Limb (tissue), 2 donors: ENCODE results near the gene KRTAP10-1.
A peak's percentile ranks its signal among the peaks of the same experiment; 100 is the strongest.

Experiments used
- DNase-seq, 2 donors: peaks; one replicate each; pipeline ENCODE4 v3.0.0-alpha.2; 2016; ENCODE audit errors: extremely low spot score in 2 of 2

Gene KRTAP10-1

DNA sequence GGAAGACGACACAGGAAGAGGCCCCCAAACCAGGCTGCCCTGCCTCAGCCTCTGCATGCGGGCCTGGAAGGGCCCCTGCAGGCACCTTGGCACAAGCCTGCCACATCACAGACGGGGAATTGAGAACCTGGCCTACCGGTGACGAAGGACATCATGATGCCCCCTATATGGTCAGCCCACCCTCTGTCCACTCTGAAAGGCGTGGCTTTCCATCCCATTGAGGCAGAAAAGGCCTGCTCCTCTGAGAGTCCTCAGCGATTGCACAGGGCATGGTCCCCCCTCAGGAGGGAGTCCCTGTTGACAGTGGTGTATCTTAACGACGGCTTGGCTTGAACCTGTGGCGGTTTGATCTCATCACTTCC is 11.4 kb downstream of the KRTAP10-1 start:
- DNase-seq = no peak

DNA sequence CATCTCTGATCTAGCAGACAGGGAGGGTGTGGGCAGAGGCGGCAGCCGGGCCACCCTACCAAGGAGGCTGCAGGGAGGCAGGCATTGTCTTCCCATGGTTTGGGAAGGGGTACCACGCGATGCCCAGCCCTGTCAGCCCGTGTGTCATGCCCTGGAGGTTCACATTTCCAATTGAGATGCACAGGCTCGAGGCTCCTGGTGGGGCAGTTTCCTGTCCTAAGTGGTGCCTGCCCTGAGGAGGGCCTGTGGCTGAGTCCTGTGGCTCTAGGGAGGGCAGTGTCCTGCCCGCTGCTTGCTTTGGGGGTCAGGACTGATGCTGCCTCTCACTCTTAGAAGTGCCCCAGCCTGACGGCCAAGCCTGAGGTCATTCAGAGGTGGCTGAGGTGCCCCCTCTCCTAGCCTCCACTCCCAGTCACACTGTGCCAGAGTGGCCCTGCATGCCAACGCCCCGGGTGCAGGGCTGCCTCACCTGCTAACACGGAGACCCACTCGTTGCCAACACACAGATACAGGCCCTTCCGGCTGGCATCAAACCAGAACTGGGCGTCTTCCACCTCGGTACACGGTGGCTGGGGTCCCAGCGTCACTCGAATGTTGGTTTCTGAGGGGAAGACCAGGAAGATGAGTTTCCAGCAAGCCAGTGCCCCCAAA is 11.9 kb downstream of the KRTAP10-1 start:
- DNase-seq = peak in 1 of 2 donors; percentile 20

DNA sequence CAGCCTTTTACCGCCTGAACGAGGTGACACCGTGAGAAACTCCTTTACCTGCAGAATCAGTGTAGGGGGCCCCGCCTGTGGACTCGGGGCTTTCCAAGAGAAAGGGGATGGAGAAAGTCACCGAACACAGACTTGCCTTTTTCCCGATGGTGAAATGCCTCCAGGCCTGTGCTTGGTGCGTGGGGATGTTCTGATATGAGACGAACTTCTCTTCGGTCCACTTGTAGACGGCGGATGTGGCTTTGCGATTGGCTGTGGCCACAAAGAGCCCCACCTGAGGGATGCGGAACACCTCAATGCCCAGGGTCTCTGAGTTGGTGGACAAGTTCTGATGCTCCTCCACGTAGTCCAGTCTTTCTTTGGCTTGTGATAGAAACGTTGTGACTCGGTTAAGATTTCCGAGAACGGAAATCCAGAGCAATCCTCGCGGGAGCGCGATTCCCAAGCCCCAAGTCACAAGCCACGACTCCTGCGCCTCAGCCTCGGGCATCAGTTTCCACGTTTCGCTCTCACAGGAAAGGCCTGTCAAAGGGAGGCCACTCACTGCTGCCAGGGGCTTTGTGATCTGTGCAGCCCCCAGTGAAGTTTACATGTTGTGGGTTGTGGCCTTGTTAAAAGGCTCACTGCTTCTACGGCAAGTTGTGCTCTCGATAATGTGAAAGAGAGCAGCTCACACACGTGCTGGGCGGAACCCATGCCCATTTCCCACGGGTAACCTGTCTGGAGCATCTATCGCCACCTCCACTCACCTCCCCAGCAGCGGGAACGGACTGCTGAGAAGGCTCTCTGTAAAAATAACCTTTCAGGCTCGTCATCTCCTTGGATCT is 12.6 kb downstream of the KRTAP10-1 start:
- DNase-seq = peak in 1 of 2 donors; percentile 9

DNA sequence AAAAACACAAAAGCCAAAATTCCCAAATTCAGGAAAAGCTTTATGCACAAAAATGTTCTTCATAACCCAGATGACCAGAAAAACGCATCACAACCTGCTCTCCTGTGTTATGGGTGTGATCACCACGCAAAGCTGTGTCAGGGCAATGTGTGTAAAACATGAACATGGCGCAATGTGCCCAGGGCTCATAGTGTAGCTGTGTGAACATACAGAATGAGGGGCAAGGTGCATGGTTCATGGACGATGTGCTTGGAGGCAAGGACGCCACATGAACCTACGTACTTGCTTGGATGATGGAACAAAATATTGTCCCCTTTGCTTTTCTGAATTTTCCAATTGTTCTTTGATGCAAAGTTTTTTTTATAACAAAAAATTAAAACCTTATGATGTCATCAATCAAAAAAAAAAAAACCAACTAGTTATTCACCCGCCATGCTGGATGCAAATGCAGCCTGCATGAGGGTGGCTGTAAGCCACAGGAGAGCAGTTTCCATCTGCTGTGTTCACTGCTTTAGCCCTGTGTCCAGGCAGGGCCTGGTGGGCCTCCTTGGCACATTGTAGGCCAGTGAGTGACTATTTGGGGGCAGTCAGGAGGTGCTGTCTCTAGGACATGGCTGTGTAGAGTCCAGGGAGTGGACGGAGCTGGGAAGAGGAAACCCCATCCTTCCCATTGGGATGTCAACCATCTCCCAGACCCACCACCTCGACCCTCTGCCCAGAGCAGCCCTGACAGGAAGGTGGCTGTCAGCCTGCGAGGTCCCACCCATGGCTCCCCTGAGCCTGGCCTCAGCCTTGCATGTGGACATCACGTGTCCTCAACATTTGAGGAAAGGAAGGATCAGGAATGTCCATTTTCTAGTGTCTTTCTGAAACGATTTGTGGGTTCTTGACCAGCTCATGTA is 13.6 kb downstream of the KRTAP10-1 start:
- peak in 1 of 2 donors; percentile 4 for DNase-seq

DNA sequence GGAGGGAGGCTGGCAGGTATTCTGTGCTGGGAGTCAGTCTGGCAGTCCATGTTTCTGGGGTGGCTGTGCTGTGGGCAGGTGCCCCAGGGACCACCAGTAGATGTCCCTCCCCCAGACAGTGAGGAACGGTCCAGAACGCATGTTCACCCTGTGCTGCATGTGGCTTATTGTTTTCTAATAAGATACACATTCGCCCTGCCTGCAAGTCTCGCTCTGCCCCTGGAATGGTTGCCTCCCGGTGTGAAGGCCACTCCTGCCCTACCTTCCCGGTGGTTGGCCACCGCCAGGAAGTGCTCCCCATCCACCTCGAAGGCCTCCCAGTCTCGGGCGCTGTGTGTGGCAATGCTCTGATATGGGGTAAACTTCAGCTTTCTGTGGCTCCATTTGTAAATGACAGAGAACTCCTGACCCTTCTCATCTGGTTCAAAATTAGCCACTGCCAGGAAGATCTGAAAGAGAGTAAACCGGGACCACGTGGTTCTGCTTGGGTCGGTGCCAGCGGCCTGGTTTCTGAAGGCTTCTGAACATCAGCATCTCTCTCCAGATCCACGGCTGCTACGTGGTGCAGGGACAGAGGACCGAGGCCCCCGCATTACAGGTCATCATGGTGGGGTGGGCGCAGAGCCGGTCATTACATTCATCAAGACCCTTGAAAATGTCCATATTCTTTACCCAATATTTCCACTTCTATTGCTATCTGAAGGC is 14.5 kb downstream of the KRTAP10-1 start:
- DNase-seq = peak in 1 of 2 donors; percentile 6

DNA sequence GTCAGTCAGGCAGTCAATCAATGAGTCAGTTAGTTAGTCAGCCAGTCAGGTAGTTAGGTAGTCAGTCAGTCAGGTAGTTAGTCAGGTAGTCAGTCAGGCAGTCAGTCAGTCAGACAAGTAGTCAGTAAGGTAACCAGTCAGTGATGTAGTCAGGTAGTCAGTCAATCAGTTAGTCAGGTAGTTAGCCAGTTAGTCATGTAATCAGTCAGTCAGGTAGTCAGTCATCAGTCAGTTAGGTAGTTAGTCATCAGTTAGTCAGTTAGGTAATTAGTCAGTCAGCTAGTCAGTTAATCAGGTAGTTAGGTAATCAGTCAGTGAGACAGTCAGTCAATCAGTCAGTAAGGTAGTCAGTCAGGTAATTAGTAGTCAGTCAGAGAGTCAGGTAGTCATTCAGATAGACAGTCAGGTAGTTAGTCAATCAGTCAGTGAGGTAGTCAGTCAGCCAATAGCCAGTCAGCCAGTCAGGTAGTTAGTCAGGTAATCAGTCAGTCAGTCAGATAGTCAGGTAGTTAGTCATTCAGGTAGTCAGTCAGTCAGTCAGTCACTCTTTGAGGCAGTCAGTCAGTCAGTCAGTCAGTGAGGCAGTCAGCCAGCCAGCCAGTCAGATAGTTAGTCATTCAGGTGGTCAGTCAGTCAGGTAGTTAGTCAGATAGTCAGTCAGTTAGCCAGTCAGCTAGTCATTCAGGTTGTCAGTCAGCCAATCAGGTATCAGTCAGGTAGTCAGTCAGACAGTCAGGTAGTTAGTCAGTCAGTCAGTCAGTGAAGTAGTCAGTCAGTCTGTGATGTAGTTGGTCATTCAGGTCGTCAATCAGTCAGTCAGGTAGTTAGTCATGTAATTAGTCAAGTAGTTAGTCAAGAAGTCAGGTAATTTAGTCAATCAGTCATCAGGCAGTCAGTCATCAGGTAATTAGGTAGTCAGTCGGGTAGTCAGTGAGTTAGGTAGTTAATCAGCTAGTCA is 15.3 kb downstream of the KRTAP10-1 start:
- DNase-seq = no peak

DNA sequence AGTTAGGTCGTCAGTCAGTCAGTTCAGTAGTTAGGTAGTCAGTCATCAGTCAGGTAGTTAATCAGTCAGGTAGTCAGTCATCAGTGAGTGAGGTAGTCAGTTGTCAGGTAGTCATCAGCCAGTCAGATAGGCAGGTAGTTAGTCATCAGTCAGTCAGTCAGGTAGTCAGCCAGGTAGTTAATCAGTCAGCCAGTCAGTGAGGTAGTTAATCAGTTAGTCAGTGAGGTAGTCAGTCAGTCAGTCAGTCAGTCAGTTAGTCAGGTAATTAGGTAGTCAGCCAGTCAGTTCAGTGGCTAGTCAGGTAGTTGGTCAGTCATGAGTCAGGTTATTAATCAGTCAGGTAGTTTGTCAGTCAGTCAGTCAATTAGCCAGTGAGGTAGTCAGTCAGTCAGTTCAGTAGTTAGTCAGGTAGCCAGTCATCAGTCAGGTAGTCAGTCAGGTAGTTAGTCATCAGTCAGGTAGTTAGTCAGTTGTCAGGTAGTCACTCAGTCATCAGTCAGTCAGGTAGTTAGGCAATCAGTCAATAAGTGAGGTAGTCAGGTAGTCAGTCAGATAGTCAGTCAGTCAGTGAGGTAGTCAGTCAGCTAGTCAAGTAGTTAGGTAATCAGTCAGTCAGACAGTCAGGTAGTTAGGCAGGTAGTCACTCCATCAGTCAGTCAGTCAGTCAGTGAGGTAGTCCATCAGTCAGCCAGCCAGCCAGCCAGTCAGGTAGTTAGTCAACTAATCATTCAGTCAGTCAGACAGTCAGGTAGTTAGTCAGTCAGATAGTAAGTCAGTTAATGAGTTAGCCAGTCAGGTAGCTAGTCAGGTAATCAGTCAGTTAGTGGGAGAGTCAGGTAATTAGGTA is 16.2 kb downstream of the KRTAP10-1 start:
- peak in 1 of 2 donors; percentile 5 for DNase-seq

DNA sequence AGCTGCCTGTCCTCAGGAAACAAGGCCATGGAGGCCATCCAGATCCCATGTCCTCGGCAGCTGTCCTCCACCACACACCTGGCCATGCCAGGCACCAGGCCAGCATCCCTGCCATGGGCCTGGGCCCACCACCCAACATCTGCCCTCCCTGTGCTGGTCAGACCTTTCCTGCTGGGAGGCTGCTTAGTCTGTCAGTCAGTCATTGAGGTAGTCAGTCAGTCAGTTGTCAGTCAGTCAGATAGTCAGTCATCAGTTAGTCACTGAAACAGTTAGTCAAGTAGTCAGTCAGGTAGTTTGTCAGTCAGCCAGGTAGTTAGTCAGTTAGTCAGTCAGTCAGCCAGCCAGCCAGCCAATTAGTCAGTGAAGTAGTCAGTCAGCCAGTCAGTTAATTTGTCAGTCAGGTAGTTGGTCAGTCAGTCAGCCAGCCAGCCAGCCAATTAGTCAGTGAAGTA is 17.2 kb downstream of the KRTAP10-1 start:
- no peak for DNase-seq

DNA sequence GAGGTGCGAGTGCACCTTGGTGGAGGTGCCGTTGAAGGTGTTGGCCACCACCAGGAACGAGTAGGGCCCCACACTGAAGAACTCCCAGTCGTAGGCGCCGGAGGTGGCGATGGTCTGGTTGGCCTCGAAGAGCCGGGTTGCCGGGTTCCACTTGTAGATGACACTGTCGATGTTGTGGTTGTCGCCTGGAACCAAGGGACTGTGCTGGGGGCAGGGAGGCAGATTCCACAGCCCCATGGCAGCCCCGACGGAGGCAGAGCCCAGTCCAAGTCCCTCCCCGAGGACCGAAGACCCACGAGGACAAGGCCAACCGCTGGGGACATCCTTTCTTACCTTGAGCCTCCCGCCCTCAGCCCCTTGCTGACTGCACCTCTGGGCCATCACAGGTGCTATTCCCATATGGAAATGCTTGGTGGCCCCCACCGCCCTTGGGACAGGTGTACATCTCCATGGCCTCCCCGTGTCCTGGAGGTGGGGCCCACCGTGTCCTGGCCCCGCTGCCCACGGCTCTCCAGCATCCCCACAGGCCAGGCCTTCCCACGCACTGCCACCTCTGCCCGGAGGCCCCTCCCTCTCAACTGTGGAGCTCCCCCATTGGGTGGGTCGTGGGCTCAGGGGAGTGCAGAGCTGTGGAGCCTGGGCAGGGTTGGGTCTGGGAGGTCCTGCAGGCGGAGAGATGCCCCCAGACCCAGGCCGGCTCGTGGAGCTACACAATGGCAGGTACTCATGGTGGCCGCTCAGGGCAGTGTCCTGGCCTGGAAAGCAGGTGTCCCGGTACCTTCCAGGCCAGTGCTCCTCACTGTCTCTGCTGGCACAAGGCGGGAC is 17.9 kb downstream of the KRTAP10-1 start:
- peak in 1 of 2 donors; percentile 22 for DNase-seq

DNA sequence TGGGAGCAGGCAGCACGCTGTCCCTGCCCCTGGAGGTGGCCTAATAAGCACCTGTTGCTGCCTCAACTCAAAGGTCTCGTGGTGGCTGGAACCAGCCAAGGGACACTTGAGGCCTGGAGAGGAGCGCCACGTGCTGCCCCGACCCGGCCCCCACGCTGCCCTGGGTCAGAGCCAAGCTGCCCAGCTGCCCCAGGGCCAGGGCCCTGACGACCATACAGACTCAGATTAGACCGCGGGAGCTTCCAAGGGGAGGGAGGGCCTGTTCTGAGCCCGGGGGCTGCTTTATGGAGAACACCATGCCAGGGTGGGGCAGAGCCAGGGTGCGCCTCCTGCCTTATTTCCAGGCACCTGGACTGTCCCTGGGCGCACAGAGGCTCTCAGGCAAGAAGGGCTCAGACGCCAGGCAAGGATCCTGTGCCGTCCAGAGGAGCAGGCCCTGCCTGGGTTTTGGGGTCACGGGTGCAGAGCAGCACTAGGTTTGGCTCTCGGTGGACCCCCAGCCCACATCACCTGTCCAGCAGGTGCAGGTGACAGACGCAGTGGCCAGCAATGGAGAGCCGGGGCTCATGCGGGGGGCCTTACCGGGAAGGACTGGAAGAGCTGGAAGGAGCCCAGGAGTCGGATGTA is 18.6 kb downstream of the KRTAP10-1 start:
- peak in 1 of 2 donors; percentile 24 for DNase-seq

DNA sequence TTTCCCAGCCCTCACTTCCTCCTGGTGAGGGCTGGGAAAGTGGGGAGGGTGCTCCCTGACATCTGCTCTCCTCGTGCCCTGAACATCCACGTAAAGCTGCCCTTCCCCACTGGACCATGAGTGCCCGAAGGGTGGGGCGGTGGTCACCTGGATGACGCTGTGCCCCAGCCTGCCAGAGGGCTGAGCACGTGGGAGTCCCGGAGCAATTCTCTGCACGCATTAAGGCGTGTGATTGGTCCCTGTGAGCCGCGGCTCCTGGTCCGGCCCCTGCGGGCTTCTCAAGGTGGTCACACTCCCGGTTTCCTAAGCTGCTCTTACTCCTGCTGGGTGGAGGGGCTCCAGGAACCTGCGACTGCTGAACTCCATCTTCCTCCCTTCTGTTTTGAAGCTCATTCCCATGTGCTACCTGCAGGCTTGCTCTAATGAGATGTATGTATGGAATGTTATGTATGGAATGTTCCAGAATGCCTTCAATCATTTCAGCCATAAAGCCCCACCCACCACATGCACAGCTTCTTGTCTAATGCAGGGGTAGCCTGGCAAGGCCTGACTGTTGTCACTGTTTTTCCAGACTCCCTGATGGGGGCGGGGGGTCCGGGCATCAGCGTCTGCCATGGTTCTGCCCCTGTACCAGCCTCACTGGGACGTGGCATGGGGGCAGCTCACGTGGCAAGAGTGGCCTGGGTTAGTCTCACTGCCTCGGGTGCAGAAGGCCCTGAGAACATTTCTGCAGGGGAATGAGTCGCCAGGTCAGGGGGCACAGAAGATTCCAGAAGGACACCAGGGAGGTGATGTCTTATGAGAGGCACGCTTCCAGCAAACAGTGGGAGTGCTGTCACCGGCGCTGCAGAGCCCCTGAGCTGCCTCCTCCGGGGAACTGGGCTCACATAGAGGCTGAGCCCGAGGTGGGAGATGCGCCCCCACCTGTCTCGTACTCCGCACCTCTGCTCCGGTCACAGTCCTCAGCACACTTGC is 19.4 kb downstream of the KRTAP10-1 start:
- no peak for DNase-seq

DNA sequence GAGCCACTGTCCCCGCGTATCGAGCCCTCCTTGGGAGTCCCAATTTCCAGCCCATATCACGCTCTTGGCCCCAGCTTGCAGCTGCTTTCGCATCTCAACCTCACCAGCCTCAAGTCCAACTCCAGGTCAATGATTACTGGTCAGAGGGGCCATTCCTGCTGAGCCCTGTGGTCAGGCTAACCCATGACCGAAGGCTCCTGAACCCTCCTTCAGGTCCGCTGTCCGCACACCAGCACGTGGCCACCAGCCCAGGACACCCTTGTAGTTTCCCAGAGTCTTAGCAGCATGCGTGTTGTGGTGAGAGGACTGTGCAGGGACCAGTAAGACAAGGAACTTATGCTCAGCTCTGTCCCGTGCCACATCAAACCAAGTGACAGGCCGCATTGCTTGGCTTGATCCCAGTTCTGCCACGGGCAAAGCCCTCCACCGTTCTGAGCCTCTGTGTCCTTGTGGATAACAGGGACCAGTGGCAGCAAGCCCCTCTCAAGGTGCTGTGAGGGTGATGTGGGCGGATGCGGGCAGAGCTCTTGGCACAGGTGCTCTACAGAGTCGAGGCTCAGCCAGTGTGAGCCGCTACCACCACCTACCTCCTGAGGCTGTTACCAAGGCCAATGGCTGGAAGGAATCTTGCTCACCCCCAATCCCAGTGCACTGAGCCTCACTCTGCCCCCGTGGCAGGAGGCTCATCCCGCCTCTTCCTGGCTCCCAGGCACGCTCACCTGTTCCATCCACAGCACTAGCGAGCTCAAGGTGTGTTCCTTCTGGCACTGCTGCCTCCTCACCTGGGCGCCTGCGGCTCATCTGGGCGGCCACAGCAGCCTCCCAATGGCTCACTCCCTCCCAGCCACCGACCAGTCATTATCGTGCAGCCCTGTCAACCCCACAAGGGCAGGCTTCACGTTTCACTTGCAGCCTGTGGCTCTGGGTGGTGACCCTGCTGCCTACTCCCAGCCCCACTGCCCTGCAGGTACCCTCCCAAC is 20.4 kb downstream of the KRTAP10-1 start:
- no peak for DNase-seq

DNA sequence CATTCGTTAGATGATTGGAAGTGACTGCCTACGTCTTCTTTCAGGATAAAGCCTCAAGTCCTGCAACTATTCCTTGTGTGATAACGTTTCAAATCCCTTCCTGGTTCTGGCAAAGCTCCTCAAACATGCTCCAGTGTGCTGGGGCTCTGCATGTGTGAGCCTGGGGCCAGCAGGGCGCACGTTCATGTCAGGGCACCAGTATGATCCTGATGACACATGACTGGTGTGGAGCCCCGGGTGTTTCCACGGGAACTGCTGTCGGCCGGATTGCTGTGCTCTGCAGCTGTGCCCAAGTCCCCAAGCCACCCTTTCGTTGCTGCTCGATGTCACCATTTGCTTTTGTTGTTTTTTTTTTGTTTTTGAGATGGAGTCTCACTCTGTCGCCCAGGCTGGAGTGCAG is 21.3 kb downstream of the KRTAP10-1 start:
- no peak for DNase-seq

DNA sequence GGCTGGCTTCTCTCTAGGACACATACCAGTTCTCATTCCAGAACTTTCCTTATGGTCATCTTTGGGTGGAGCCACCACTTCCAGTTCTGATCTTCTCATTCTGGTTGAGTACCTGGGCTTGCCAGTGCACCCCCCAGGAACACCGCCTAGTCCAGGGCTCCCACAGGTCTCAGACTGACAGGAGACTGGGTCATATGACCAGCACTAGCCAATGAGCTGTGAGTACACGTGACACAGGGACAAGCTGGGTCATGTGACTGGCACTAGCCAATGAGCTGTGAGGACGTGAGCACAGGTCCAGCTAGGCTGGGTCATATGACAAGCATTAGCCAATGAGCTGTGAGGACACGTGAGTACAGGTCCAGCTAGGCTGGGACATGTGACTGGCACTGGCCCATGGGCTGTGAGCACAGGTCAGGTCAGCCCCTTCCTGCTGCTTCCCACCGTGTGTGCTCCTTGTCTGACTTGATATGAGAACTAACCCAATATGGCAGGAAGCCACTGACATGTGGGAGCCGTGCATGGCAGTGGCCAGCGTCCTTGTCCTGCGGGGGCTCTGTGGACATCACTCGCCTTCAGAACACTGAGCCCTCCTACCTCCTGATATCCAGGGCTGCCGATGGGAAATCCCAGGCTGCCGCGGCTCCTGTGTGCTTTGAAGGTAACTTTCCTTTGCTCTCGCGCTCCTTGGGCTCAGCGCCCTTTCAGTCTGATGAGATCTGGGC is 22.7 kb downstream of the KRTAP10-1 start:
- no peak for DNase-seq

DNA sequence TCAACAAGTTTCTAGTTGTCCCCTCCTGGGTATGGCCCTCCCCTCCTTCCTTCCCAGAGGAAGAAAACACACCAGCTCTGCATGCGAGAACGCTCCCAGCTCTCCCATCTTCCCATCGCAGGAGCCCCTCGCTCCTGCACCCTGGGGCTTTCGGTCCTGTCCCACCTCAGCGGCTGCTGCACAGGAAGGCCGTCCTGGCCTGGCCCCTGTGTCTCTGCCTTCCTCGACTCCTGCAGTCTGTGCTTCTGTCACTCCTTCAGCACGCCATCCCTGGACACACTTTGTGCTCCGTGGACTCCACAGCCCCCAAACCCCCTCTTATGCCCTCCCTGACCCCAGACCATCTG is 23.2 kb downstream of the KRTAP10-1 start:
- DNase-seq = no peak
